ENCODE results near the gene EEPD1. TPM values are rescaled to one million over a fixed set of nuclear protein-coding genes. Genes with fewer than 3 reads are reported as not detected.

The EEPD1 gene
- total RNA-seq, 1 donor from 2014 or later: 8.7 TPM

DNA sequence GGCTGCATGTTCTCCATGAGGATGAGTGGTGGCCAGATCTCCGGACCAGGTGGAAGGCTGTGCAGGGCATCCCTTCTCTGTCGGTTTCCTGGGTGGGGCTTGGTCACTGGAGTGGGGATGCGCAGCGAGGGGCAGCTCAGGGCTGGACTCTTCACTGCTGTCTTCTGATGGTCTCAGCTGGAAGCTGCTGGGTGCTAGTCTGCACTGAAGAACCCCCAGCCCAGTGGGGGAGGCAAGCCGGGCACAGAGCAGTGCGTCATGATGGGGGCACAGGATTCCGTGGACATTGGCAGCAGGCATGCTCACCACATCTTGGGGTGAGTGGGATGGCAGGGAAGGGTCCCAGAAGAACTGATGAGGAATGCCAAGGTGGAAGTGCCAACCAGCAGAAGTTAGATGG is 39.8 kb downstream of the EEPD1 start:
- DNase-seq (ENCODE audit: low read depth): no peak
- no peak overlapping the region for H3K4me3 ChIP-seq (ENCODE audit: low read depth, low read length)

GRCh38 chr7:36198854-36199266 is 45.8 kb downstream of the EEPD1 start:
- H3K27me3 ChIP-seq (ENCODE audit: control insufficient read depth, insufficient read depth, low read length): no peaks in the 10 kb centered on the region

More for the DNA sequence above, 39.8 kb downstream of the EEPD1 start:
- Histone ChIP-seq H3K36me3 (ENCODE audit: control insufficient read depth, insufficient read depth, low read length) (no peaks in the 10 kb centered on the region), H3K27me3 (ENCODE audit: control insufficient read depth, insufficient read depth, low read length) (no peaks in the 10 kb centered on the region)
- no peak for TF ChIP-seq CTCF (IDR thresholded peaks at IDR 0.05; ENCODE audit: insufficient read depth, low read length, poor library complexity, severe bottlenecking)

DNA sequence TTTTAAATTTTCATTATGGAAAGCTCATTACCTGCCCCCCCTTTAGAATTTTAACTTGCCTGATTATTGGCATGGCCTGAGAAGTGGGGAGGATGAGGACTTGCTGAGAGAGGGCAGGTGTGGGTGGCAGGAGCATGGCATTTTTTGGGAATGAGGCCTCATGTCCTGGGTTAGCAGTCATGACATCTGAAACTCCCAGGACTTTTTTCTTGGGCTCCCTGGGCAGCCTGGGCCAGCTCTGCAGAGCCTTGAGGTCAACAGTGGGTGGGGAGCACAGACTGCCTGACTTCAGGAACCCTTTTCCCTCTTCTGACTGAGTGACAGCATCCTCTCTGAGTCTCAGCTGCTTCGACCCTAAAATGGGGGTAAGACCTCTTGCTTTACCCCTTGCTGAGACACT is 46.3 kb downstream of the EEPD1 start:
- no peak overlapping the region for H3K4me3 ChIP-seq (ENCODE audit: low read depth, low read length)
- no peak for TF ChIP-seq CTCF (IDR thresholded peaks at IDR 0.05; ENCODE audit: insufficient read depth, low read length, poor library complexity, severe bottlenecking)
- no peaks in the 10 kb centered on the region for H3K36me3 ChIP-seq (ENCODE audit: control insufficient read depth, insufficient read depth, low read length)
- no peak for DNase-seq (ENCODE audit: low read depth)
- H3K27me3 ChIP-seq (ENCODE audit: control insufficient read depth, insufficient read depth, low read length): no peaks in the 10 kb centered on the region

More at GRCh38 chr7:36198854-36199266, 45.8 kb downstream of the EEPD1 start:
- no peak overlapping the region for H3K4me3 ChIP-seq (ENCODE audit: low read depth, low read length)
- no peak for TF ChIP-seq CTCF (IDR thresholded peaks at IDR 0.05; ENCODE audit: insufficient read depth, low read length, poor library complexity, severe bottlenecking)
- no peaks in the 10 kb centered on the region for H3K36me3 ChIP-seq (ENCODE audit: control insufficient read depth, insufficient read depth, low read length)
- DNase-seq (ENCODE audit: low read depth): no peak

DNA sequence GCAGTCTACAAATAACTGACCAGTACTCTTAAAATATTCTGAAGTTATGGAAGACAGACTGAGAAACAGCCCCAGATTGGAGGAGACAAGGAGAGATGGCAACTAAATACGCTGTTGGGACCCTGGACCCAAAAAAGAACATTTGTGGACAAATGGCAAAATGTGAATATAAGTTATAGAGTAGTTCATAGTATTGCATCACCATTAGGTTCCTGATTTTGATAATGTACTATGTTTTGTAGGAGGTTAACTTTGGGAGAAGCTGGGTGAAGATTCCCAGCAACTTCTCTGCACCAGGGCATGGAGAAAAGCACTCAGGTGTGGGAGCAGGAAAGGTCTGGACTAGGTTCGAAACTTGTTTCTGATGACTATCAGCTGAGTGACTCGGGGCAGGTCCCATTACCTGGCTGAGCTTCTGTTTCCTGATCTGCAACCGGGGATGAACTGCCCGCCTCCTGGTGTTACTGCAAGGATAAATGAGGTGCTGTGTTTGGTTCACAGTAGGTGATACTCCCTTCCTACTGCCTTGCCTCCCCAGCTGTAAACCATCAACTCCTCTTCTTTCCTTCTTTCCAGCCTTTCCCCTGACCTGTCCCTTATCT is 48.2 kb downstream of the EEPD1 start:
- Histone ChIP-seq H3K36me3 (ENCODE audit: control insufficient read depth, insufficient read depth, low read length) (no peaks in the 10 kb centered on the region), H3K27me3 (ENCODE audit: control insufficient read depth, insufficient read depth, low read length) (no peaks in the 10 kb centered on the region), H3K4me3 (ENCODE audit: low read depth, low read length) (no peak overlapping the region)
- DNase-seq (ENCODE audit: low read depth): no peak
- TF ChIP-seq CTCF (IDR thresholded peaks at IDR 0.05; ENCODE audit: insufficient read depth, low read length, poor library complexity, severe bottlenecking): no peak

- no peak for DNase-seq (ENCODE audit: low read depth)
- Histone ChIP-seq H3K36me3 (ENCODE audit: control insufficient read depth, insufficient read depth, low read length) (no peaks in the 10 kb centered on the region), H3K4me3 (ENCODE audit: low read depth, low read length) (no peak overlapping the region), H3K27me3 (ENCODE audit: control insufficient read depth, insufficient read depth, low read length) (no peaks in the 10 kb centered on the region)
- no peak for TF ChIP-seq CTCF (IDR thresholded peaks at IDR 0.05; ENCODE audit: insufficient read depth, low read length, poor library complexity, severe bottlenecking)
Measured at GRCh38 chr7:36202398-36202797, 49.3 kb downstream of the EEPD1 start.
